Mesenchymal stem cell (in vitro differentiated cells and primary cell): ENCODE results near the gene LIMS2.

Source experiments
- DNase-seq: peaks from one replicate; pipeline ENCODE4 v3.0.0-alpha.2; 2013
- H2AFZ ChIP-seq: one replicate; pipeline ENCODE4 v1.6.1; 2013; ENCODE audit warnings: low read depth, mild to moderate bottlenecking, control low read depth, inconsistent platforms, low read length, moderate library complexity
- H2AK5ac ChIP-seq: 2 replicates; pipeline ENCODE4 v1.6.1; 2013; ENCODE audit warnings: low read length, moderate library complexity, mild to moderate bottlenecking, inconsistent platforms; ENCODE audit not compliant: severe bottlenecking
- H2BK120ac ChIP-seq: one replicate; pipeline ENCODE4 v1.6.1; 2013; ENCODE audit warnings: low read depth, mild to moderate bottlenecking, inconsistent platforms, low read length, moderate library complexity
- H2BK12ac ChIP-seq, 2 experiments: one replicate each; pipeline ENCODE4 v1.6.1; 2013; ENCODE audit warnings: inconsistent platforms in 2 of 2, low read length in 2 of 2, mild to moderate bottlenecking in 2 of 2, moderate library complexity in 2 of 2, control low read depth in 1 of 2
- H2BK15ac ChIP-seq: one replicate; pipeline ENCODE4 v1.6.1; 2013; ENCODE audit warnings: mild to moderate bottlenecking, low read depth, inconsistent platforms; ENCODE audit not compliant: poor library complexity, severe bottlenecking
- H2BK5ac ChIP-seq: 2 replicates; pipeline ENCODE4 v1.6.1; 2013; ENCODE audit warnings: low read depth, mild to moderate bottlenecking, low read length, control low read depth, inconsistent platforms; ENCODE audit not compliant: poor library complexity, severe bottlenecking
- H3K14ac ChIP-seq, 2 experiments: one replicate each; pipeline ENCODE4 v1.6.1; 2013; ENCODE audit warnings: inconsistent platforms in 2 of 2, low read length in 2 of 2, control low read depth in 1 of 2, mild to moderate bottlenecking in 1 of 2, moderate library complexity in 1 of 2
- H3K18ac ChIP-seq, 2 experiments: one replicate each; pipeline ENCODE4 v1.6.1; 2013; ENCODE audit warnings: inconsistent platforms in 2 of 2, low read length in 2 of 2, control low read depth in 1 of 2, low read depth in 1 of 2, mild to moderate bottlenecking in 1 of 2
- H3K23ac ChIP-seq, 2 experiments: one replicate each; pipeline ENCODE4 v1.6.1; 2013; ENCODE audit warnings: inconsistent platforms in 2 of 2, low read length in 2 of 2, mild to moderate bottlenecking in 2 of 2, moderate library complexity in 2 of 2, control low read depth in 1 of 2
- H3K27ac ChIP-seq: 2 replicates; pipeline ENCODE4 v1.5.1; 2013; ENCODE audit warnings: mild to moderate bottlenecking, moderate library complexity, low read length, control low read depth, inconsistent platforms; ENCODE audit not compliant: poor library complexity, severe bottlenecking
- H3K27me3 ChIP-seq, 2 experiments: 2 replicates each; pipeline versions ENCODE4 v1.6.1 to v1.7.0; 2013; ENCODE audit warnings: low read length in 2 of 2, mild to moderate bottlenecking in 2 of 2, moderate library complexity in 2 of 2, control low read depth in 1 of 2, inconsistent platforms in 1 of 2; ENCODE audit not compliant: control insufficient read depth in 1 of 2, insufficient read depth in 1 of 2
- H3K36me3 ChIP-seq, 2 experiments: 2 replicates each; pipeline versions ENCODE4 v1.6.1 to v1.7.0; 2013; ENCODE audit warnings: low read length in 2 of 2, control low read depth in 1 of 2, inconsistent platforms in 1 of 2, low read depth in 1 of 2, mild to moderate bottlenecking in 1 of 2; ENCODE audit not compliant: insufficient read depth in 2 of 2, control insufficient read depth in 1 of 2
- H3K4ac ChIP-seq, 2 experiments: one replicate each; pipeline ENCODE4 v1.6.1; 2013; ENCODE audit warnings: inconsistent platforms in 2 of 2, low read length in 2 of 2, mild to moderate bottlenecking in 2 of 2, moderate library complexity in 2 of 2, control low read depth in 1 of 2, low read depth in 1 of 2
- H3K4me1 ChIP-seq: 2 replicates; pipeline ENCODE4 v1.6.1; 2013; ENCODE audit warnings: low read depth, low read length, control low read depth; ENCODE audit not compliant: control insufficient read depth, insufficient read depth
- H3K4me2 ChIP-seq: 2 replicates; pipeline ENCODE4 v1.6.1; 2013; ENCODE audit warnings: low read length, mild to moderate bottlenecking, inconsistent platforms; ENCODE audit not compliant: poor library complexity, severe bottlenecking
- H3K4me3 ChIP-seq, 2 experiments: 2 replicates each; pipeline versions ENCODE4 v1.5.1 to v1.7.0; 2013; ENCODE audit warnings: low read length in 2 of 2, mild to moderate bottlenecking in 2 of 2, control low read depth in 1 of 2, low read depth in 1 of 2; ENCODE audit not compliant: insufficient read depth in 1 of 2
- H3K79me1 ChIP-seq: replicated peaks from 2 replicates; pipeline ENCODE4 v1.6.1; 2013; ENCODE audit warnings: mild to moderate bottlenecking, control low read depth, low read length, inconsistent platforms; ENCODE audit not compliant: poor library complexity, severe bottlenecking
- H3K9ac ChIP-seq: 2 replicates; pipeline ENCODE4 v1.7.0; 2013; ENCODE audit warnings: mild to moderate bottlenecking, low read length, moderate library complexity
- H3K9me3 ChIP-seq: 2 replicates; pipeline ENCODE4 v1.7.0; 2013; ENCODE audit warnings: mild to moderate bottlenecking, low read length; ENCODE audit not compliant: control insufficient read depth
- H4K8ac ChIP-seq: one replicate; pipeline ENCODE4 v1.6.1; 2013; ENCODE audit warnings: inconsistent platforms, mild to moderate bottlenecking, low read length, moderate library complexity
- H4K91ac ChIP-seq: one replicate; pipeline ENCODE4 v1.6.1; 2013; ENCODE audit warnings: mild to moderate bottlenecking, low read length, inconsistent platforms
- WGBS: methylation state at CpG from one replicate; pipeline ENCODE4 v1.1.7; 2013; ENCODE audit warnings: mixed read lengths; 5-methylcytosine and 5-hydroxymethylcytosine counted together

Gene LIMS2

DNA sequence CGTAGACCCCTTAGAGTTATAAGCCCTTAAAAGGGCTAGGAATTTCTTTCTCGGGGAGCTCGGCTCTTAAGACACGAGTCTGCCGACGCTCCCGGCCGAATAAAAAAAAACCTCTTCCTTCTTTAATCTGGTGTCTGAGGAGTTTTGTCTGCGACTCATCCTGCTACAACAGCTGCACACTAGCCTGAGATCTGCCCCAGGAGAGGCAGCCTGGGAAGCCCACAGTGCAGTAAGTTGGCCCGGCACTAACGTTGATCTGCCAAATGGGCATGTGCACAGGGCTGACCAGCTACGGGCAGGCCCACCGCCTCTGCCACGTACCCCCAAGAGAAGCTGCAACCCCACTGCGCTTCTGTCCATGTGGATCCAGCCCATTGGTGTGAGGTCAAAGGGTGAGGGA is 8.4 kb upstream of the LIMS2 start:
- H3K9me3 ChIP-seq, result peaks cover 9% of the 10 kb centered on the region
- H3K14ac ChIP-seq, result peak overlapping the region in 1 of 2 experiments; percentile 29
- no peak overlapping the region for H2BK12ac ChIP-seq
- DNase-seq, result peak; percentile 62
- no peak overlapping the region for H2AK5ac ChIP-seq
- no peak overlapping the region for H3K4me3 ChIP-seq
- no peak overlapping the region for H2AFZ ChIP-seq
- H3K18ac ChIP-seq, result peak overlapping the region in 1 of 2 experiments; percentile 31
- H3K4ac ChIP-seq, result peak overlapping the region in 1 of 2 experiments; percentile 13
- no peak overlapping the region for H3K23ac ChIP-seq
- peaks cover 3% of the 10 kb centered on the region for H3K4me1 ChIP-seq
- peak overlapping the region; percentile 57 for H4K91ac ChIP-seq
- no peak overlapping the region for H3K4me2 ChIP-seq
- H3K27ac ChIP-seq, result no peak overlapping the region
- H2BK15ac ChIP-seq, result no peak overlapping the region
- no peaks in the 10 kb centered on the region for H3K79me1 ChIP-seq
- peak overlapping the region; percentile 12 for H4K8ac ChIP-seq
- 51% methylated on average over 15 of the region's 15 CpGs for WGBS
- H3K9ac ChIP-seq, result no peak overlapping the region
- no peak overlapping the region for H2BK5ac ChIP-seq
- peaks cover 0 to 12% of the 10 kb centered on the region in 2 experiments for H3K27me3 ChIP-seq
- H3K36me3 ChIP-seq, result no peaks in the 10 kb centered on the region
- no peak overlapping the region for H2BK120ac ChIP-seq

- DNase-seq, result no peak
- Histone ChIP-seq H3K23ac (no peak overlapping the region), H3K79me1 (no peaks in the 10 kb centered on the region)
These were observed 7.7 kb upstream of the LIMS2 start for GRCh38 chr2:127683056-127683455.

DNA sequence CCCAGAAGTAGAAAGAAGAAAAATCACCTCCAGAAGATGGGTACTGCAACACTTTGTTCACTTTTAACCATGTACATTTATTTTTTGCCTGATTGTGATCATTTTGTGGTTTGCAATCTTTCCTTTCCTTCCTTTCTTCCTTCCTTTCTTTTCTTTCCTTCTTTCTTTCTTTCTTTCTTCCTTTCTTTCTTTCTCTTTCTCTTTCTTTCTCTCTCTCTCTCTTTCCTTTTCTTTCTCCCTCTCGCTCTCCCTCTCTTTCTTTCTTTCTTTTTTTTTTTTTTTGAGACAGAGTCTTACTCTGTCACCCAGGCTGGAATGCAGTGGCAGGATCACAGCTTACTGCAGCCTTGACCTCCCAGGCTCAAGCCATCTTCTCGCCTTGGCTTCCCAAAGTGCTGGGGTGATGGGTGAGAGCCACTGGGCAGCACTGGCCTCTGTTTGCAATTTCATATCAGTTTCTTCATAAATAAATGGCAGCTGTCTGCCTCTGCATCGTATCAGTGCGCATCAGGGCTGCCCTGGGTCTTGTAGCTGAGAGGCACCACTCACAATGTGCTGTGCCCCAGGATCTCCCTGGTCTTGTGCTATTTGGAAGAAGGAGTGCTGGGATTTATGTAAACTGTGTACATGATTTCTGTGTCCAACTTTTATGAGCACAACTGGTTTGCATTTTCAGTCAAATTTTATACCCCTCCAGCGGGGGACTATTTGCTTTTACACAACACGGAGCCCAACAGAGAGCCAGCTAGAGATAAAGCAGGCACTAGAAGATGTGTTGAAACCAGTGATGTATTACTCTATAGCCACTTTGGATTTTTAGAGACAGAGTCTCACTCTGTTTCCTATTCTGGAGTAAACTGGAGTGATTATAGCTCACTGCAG is 6.9 kb upstream of the LIMS2 start:
- peak overlapping the region; percentile 31 for H4K91ac ChIP-seq
- no peak overlapping the region for H3K9ac ChIP-seq
- no peak overlapping the region for H2BK120ac ChIP-seq
- no peak overlapping the region for H3K4ac ChIP-seq
- H2BK5ac ChIP-seq, result no peak overlapping the region
- no peaks in the 10 kb centered on the region for H3K9me3 ChIP-seq
- no peaks in the 10 kb centered on the region for H3K79me1 ChIP-seq
- no peak overlapping the region for H2BK12ac ChIP-seq
- no peak overlapping the region for H3K4me3 ChIP-seq
- H4K8ac ChIP-seq, result no peak overlapping the region
- no peak overlapping the region for H3K18ac ChIP-seq
- DNase-seq, result no peak
- peaks cover 14 to 28% of the 10 kb centered on the region in 2 experiments for H3K27me3 ChIP-seq
- 79% methylated on average over 5 of the region's 6 CpGs for WGBS
- H3K14ac ChIP-seq, result no peak overlapping the region
- no peak overlapping the region for H3K23ac ChIP-seq
- H3K4me1 ChIP-seq, result peaks cover 3% of the 10 kb centered on the region
- no peak overlapping the region for H2BK15ac ChIP-seq
- no peak overlapping the region for H2AFZ ChIP-seq
- no peak overlapping the region for H2AK5ac ChIP-seq
- H3K27ac ChIP-seq, result no peak overlapping the region
- no peak overlapping the region for H3K4me2 ChIP-seq
- H3K36me3 ChIP-seq, result no peaks in the 10 kb centered on the region

More at GRCh38 chr2:127683056-127683455, 7.7 kb upstream of the LIMS2 start:
- Histone ChIP-seq H3K27me3 (peaks cover 6 to 19% of the 10 kb centered on the region in 2 experiments), H2AK5ac (no peak overlapping the region), H2BK12ac (no peak overlapping the region), H3K9me3 (peaks cover 2% of the 10 kb centered on the region), H3K4ac (no peak overlapping the region), H3K4me3 (no peak overlapping the region), H4K91ac (no peak overlapping the region), H2BK15ac (no peak overlapping the region), H3K4me1 (peaks cover 3% of the 10 kb centered on the region), H3K36me3 (no peaks in the 10 kb centered on the region), H4K8ac (no peak overlapping the region), H2AFZ (no peak overlapping the region), H3K18ac (no peak overlapping the region), H3K27ac (no peak overlapping the region), H3K14ac (no peak overlapping the region), H3K9ac (no peak overlapping the region), H2BK120ac (no peak overlapping the region), H3K4me2 (no peak overlapping the region), H2BK5ac (no peak overlapping the region)

DNA sequence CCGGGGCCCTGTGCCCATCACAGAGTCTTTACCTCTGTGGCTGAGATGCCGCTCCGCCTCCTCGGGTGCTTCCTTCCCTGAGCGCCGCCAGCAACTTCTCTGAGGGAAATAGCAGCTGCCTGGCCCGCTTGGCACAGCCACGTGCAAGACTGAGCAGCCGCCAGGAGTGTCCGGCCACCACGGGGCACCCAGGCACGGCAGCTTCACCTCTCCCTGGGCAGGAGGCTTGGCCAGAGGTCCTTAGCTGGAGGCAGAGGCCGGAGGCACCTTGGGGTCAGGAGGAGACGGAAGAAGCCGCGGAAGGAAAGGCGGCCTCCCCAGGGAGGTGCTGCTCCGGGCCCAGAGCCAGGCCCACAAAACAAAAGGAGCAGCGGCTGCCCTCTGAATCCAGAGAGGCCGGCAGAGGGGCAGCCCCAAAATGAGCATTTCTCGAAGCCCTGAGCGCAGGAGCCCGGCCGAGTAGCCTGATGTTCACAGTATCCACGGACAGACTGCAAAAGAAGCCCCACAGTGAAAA is 6.0 kb upstream of the LIMS2 start:
- H3K4me2 ChIP-seq, result no peak overlapping the region
- H3K9ac ChIP-seq, result peak overlapping the region; percentile 53
- no peak overlapping the region for H3K18ac ChIP-seq
- H3K27ac ChIP-seq, result no peak overlapping the region
- no peaks in the 10 kb centered on the region for H3K36me3 ChIP-seq
- peaks cover 3% of the 10 kb centered on the region for H3K4me1 ChIP-seq
- H2AK5ac ChIP-seq, result no peak overlapping the region
- WGBS, result 88% methylated on average over 25 of the region's 25 CpGs
- no peak for DNase-seq
- H3K23ac ChIP-seq, result no peak overlapping the region
- no peak overlapping the region for H3K4ac ChIP-seq
- no peaks in the 10 kb centered on the region for H3K9me3 ChIP-seq
- peaks cover 23 to 36% of the 10 kb centered on the region in 2 experiments for H3K27me3 ChIP-seq
- H2BK12ac ChIP-seq, result no peak overlapping the region
- no peak overlapping the region for H2BK15ac ChIP-seq
- peak overlapping the region in 1 of 2 experiments; percentile 64 for H3K4me3 ChIP-seq
- peak overlapping the region; percentile 55 for H4K8ac ChIP-seq
- H2BK5ac ChIP-seq, result no peak overlapping the region
- H2AFZ ChIP-seq, result no peak overlapping the region
- no peak overlapping the region for H4K91ac ChIP-seq
- no peak overlapping the region for H3K14ac ChIP-seq
- H3K79me1 ChIP-seq, result no peaks in the 10 kb centered on the region
- no peak overlapping the region for H2BK120ac ChIP-seq
